SK-N-SH (cell line): ENCODE measurements around the gene TGFBR3.

Source experiments
- CTCF ChIP-seq: fragments of 200-600 bp; sonication (generic); IDR thresholded peaks from 2 replicates; pipeline ENCODE4 v1.6.1; 2017; ENCODE audit warnings: antibody characterized with exemption, mild to moderate bottlenecking, moderate library complexity
- EP300 ChIP-seq, 2 experiments: IDR thresholded peaks; 2 replicates each; pipeline versions ENCODE4 v1.4.0 to v1.6.1; 2012; ENCODE audit warnings: borderline replicate concordance in 1 of 2, low read depth in 1 of 2, low read length in 1 of 2
- FOSL2 ChIP-seq: IDR thresholded peaks from 2 replicates; pipeline ENCODE4 v1.4.0; 2012; ENCODE audit warnings: low read depth, mild to moderate bottlenecking, moderate library complexity, borderline replicate concordance
- FOXM1 ChIP-seq: IDR thresholded peaks from 2 replicates; pipeline ENCODE4 v1.4.0; 2012; ENCODE audit warnings: low read depth, mild to moderate bottlenecking
- MAX ChIP-seq: IDR thresholded peaks from 2 replicates; pipeline ENCODE4 v1.4.0; 2012; ENCODE audit warnings: low read depth
- MEF2A ChIP-seq: IDR thresholded peaks from 2 replicates; pipeline ENCODE4 v1.4.0; 2012; ENCODE audit warnings: low read depth, borderline replicate concordance
- MXI1 ChIP-seq: IDR thresholded peaks from 2 replicates; pipeline ENCODE4 v1.6.1; 2012; ENCODE audit warnings: mild to moderate bottlenecking, low read depth, low read length, improper control_type of control experiment
- NRF1 ChIP-seq: IDR thresholded peaks from 2 replicates; pipeline ENCODE4 v1.6.1; 2012; ENCODE audit warnings: low read depth, mild to moderate bottlenecking, low read length
- USF1 ChIP-seq: IDR thresholded peaks from 2 replicates; pipeline ENCODE4 v1.4.0; 2012; ENCODE audit warnings: low read depth, borderline replicate concordance
- USF2 ChIP-seq: fragments of 150-350 bp; IDR thresholded peaks from 2 replicates; pipeline ENCODE4 v1.6.1; 2017; ENCODE audit warnings: antibody characterized with exemption, low read length, low read depth, borderline replicate concordance
- YY1 ChIP-seq: IDR thresholded peaks from 2 replicates; pipeline ENCODE4 v1.4.0; 2012; ENCODE audit warnings: low read depth, mild to moderate bottlenecking

GRCh38 chr1:91660708-91661107 lies 225.2 kb downstream of the TGFBR3 start:
- TF ChIP-seq CTCF: no peak
- TF ChIP-seq USF2: no peak
- no peak for TF ChIP-seq FOXM1
- no peak for TF ChIP-seq MAX
- no peak for TF ChIP-seq EP300 (IDR thresholded peaks at IDR 0.05; ENCODE audit: borderline replicate concordance in 1 of 2, low read depth in 1 of 2, low read length in 1 of 2)
- no peak for TF ChIP-seq MEF2A
- no peak for TF ChIP-seq MXI1
- TF ChIP-seq FOSL2: no peak
- TF ChIP-seq USF1: no peak
- no peak for TF ChIP-seq YY1
- no peak for TF ChIP-seq NRF1
